IPS-18a (cell line): ENCODE measurements around the gene RPN1.
"Not testable (repeated sequence)": the region's sequence is repeated elsewhere in the genome, so short reads cannot be mapped to it uniquely, and the experiment has no call there.

ENCODE experiments used
- H3K27ac ChIP-seq: one replicate; pipeline ENCODE4 v1.5.1; 2013; ENCODE audit warnings: low read length
- H3K27me3 ChIP-seq: one replicate; pipeline ENCODE4 v1.6.1; 2013; ENCODE audit warnings: mild to moderate bottlenecking, low read length; ENCODE audit not compliant: control insufficient read depth, insufficient read depth
- H3K36me3 ChIP-seq: one replicate; pipeline ENCODE4 v1.6.1; 2013; ENCODE audit warnings: low read depth, low read length; ENCODE audit not compliant: control insufficient read depth
- H3K4me1 ChIP-seq: one replicate; pipeline ENCODE4 v1.6.1; 2013; ENCODE audit warnings: low read depth, low read length; ENCODE audit not compliant: control insufficient read depth
- H3K4me3 ChIP-seq: one replicate; pipeline ENCODE4 v1.5.1; 2013; ENCODE audit warnings: low read length
- H3K9ac ChIP-seq: one replicate; pipeline ENCODE4 v1.6.1; 2013; ENCODE audit warnings: mild to moderate bottlenecking, low read length, moderate library complexity
- H3K9me3 ChIP-seq: one replicate; pipeline ENCODE4 v1.6.1; 2013; ENCODE audit warnings: low read depth, low read length; ENCODE audit not compliant: control insufficient read depth

RPN1 gene

GRCh38 chr3:128586932-128587331, 63.7 kb downstream of the RPN1 start:
- H3K27me3 ChIP-seq, H3K36me3 ChIP-seq, H3K9me3 ChIP-seq, H3K9ac ChIP-seq, H3K4me1 ChIP-seq, H3K4me3 ChIP-seq, H3K27ac ChIP-seq: not testable (repeated sequence)

GRCh38 chr3:128586391-128586790, 64.2 kb downstream of the RPN1 start:
- H3K4me3 ChIP-seq, H3K36me3 ChIP-seq, H3K4me1 ChIP-seq, H3K27ac ChIP-seq, H3K9me3 ChIP-seq, H3K9ac ChIP-seq, H3K27me3 ChIP-seq: not testable (repeated sequence)

DNA sequence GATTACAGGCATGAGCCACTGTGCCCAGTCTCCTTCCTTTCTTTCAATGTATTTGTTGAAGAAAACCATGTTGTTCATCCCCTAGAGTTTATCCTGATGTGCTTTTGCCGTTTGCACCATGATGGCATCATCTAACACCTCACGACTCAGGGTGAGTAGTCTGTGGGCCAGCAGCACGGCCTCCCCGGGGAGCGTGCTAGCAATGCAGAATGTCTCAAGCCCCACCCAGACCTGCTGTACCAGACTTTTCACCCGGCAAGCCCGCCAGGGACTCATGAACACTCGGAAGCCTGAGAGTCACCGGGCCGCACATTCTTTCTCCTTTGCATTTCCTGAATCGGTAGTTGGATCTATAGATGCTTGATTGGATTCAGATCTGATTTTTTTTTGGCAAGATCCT, 64.6 kb downstream of the RPN1 start:
- H3K27ac ChIP-seq: no peak overlapping the region

DNA sequence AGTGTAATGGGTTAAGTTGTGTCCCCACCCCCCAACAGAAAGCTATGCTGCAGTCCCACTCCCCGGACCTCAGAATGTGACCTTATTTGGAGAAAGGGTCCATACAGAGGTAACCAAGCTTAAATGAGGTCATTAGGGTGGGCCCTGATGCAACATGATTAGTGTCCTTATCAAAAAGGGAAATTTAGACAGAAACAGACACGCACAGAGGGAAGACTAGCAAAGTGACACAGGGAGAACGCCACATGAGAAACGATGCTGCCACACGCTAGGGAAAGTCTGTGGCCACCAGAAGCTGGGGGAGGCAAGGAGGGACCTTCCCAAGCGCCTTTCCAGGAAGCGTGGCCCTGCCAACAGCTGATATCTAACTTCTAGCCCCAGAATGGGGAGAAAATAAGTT, 65.4 kb downstream of the RPN1 start:
- no peak overlapping the region for H3K27ac ChIP-seq
- no peak overlapping the region for H3K9ac ChIP-seq
- no peak overlapping the region for H3K4me3 ChIP-seq
- no peaks in the 10 kb centered on the region for H3K4me1 ChIP-seq
- H3K36me3 ChIP-seq: no peaks in the 10 kb centered on the region
- no peaks in the 10 kb centered on the region for H3K9me3 ChIP-seq
- no peaks in the 10 kb centered on the region for H3K27me3 ChIP-seq

More for the DNA sequence above, 64.6 kb downstream of the RPN1 start:
- H3K4me3 ChIP-seq: no peak overlapping the region
- H3K36me3 ChIP-seq: no peaks in the 10 kb centered on the region
- no peaks in the 10 kb centered on the region for H3K4me1 ChIP-seq
- H3K27me3 ChIP-seq: no peaks in the 10 kb centered on the region
- H3K9ac ChIP-seq: no peak overlapping the region
- H3K9me3 ChIP-seq: no peaks in the 10 kb centered on the region

DNA sequence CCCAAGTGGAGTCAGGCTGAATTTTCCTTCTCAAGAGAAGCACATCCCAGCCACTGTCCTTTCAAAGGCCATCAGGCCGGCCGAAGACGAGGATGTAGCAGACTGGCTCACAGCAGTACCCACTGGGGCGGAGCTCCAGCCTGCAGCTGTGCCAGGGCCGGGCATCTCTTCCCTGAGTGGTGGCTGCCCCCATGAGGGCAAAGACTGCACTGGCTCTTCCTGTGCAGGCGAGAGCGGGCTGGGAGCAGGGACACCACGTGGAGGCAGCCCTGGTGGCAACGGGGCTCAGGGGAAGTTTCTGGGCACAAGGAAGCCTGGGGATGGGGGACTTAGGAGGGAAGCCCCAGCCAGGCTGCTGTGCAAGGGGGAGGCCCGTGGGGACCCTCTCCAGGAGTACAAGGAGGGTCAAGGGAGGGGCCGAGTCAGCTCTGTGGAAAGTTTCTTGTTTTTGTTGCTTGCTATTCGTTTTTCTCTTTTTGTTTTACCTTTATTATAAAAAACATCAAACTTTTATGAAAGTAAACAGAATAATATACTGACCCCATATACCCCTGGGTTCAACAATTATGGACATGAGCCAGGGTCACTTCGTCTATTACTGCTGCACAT, 66.1 kb downstream of the RPN1 start:
- Histone ChIP-seq H3K9me3 (no peaks in the 10 kb centered on the region), H3K4me3 (no peak overlapping the region), H3K9ac (no peak overlapping the region), H3K27ac (no peak overlapping the region), H3K27me3 (no peaks in the 10 kb centered on the region), H3K4me1 (no peaks in the 10 kb centered on the region), H3K36me3 (no peaks in the 10 kb centered on the region)

- Histone ChIP-seq H3K27ac (no peak overlapping the region), H3K4me1 (no peaks in the 10 kb centered on the region), H3K9me3 (no peaks in the 10 kb centered on the region), H3K36me3 (no peaks in the 10 kb centered on the region), H3K4me3 (no peak overlapping the region), H3K27me3 (no peaks in the 10 kb centered on the region), H3K9ac (no peak overlapping the region)
Measured at GRCh38 chr3:128581566-128581965, 69.1 kb downstream of the RPN1 start.

GRCh38 chr3:128579927-128580326, 70.7 kb downstream of the RPN1 start:
- Histone ChIP-seq H3K36me3 (no peaks in the 10 kb centered on the region), H3K4me1 (no peaks in the 10 kb centered on the region), H3K27ac (no peak overlapping the region), H3K4me3 (no peak overlapping the region), H3K9ac (no peak overlapping the region), H3K27me3 (no peaks in the 10 kb centered on the region), H3K9me3 (no peaks in the 10 kb centered on the region)

GRCh38 chr3:128578346-128578745, 72.3 kb downstream of the RPN1 start:
- Histone ChIP-seq H3K9me3 (no peaks in the 10 kb centered on the region), H3K27me3 (no peaks in the 10 kb centered on the region), H3K4me3 (no peak overlapping the region), H3K4me1 (no peaks in the 10 kb centered on the region), H3K27ac (no peak overlapping the region), H3K9ac (no peak overlapping the region), H3K36me3 (no peaks in the 10 kb centered on the region)

- Histone ChIP-seq H3K9ac (no peak overlapping the region), H3K4me1 (no peaks in the 10 kb centered on the region), H3K9me3 (no peaks in the 10 kb centered on the region), H3K27ac (no peak overlapping the region), H3K36me3 (no peaks in the 10 kb centered on the region), H3K4me3 (no peak overlapping the region), H3K27me3 (no peaks in the 10 kb centered on the region)
Measured at GRCh38 chr3:128577711-128578110, 72.9 kb downstream of the RPN1 start.

GRCh38 chr3:128576290-128576689, 74.3 kb downstream of the RPN1 start:
- no peak overlapping the region for H3K9ac ChIP-seq
- H3K9me3 ChIP-seq: no peaks in the 10 kb centered on the region
- H3K4me3 ChIP-seq: no peak overlapping the region
- H3K36me3 ChIP-seq: no peaks in the 10 kb centered on the region
- no peaks in the 10 kb centered on the region for H3K27me3 ChIP-seq
- no peaks in the 10 kb centered on the region for H3K4me1 ChIP-seq
- no peak overlapping the region for H3K27ac ChIP-seq

DNA sequence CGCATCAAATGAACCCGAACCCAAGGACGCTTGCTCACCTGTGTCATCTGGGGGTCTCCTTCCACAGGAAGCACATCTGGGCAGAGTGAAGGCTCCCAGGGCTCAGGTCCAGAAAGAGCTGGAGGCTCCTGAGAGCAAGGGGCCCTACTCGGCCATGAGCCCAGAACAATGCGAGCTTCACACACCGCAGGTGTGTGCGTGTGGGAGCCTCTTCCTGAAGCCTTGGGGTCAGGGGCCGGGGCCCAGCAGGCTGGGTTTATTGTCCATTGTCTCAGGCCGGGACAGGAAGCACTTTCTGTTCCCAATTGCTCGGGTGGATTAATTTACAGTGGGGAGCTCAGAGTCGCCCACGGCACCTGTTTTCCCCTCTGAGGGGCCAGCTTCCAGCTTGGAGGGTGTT, 74.8 kb downstream of the RPN1 start:
- Histone ChIP-seq H3K27me3 (no peaks in the 10 kb centered on the region), H3K9ac (no peak overlapping the region), H3K4me3 (no peak overlapping the region), H3K9me3 (no peaks in the 10 kb centered on the region), H3K36me3 (no peaks in the 10 kb centered on the region), H3K27ac (no peak overlapping the region), H3K4me1 (no peaks in the 10 kb centered on the region)

DNA sequence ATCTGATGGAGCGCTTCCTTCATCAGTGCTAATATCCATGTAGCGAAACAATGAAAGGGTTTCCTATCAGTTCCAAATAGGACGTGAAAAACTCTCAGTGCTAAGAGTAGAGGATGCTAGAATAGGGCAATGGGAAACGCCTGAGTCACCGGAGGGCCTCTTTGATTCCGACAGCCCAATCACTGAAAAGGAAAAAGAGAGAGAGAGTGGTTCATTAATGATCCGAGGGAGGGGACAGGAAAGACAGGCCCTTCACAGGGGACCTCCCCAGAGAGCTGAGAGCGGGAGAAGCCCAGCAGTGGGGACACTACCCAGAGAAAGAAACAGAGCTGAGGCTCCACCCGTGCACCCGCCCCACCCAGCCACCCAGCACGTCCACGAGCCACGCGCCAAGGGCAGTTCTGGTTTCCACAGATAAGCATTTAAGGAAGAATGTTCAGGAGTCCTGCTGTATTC, 76.9 kb downstream of the RPN1 start:
- no peak overlapping the region for H3K9ac ChIP-seq

More for the DNA sequence above, 76.9 kb downstream of the RPN1 start:
- Histone ChIP-seq H3K27me3 (no peaks in the 10 kb centered on the region), H3K4me1 (peaks cover 2% of the 10 kb centered on the region), H3K9me3 (no peaks in the 10 kb centered on the region), H3K4me3 (no peak overlapping the region), H3K27ac (no peak overlapping the region), H3K36me3 (no peaks in the 10 kb centered on the region)
